Body of pancreas (tissue), 4 donors: ENCODE results near the gene CEP20.
"Not testable (repeated sequence)": the region's sequence is repeated elsewhere in the genome, so short reads cannot be mapped to it uniquely, and the experiment has no call there.

Source experiments
- CTCF ChIP-seq, 7 experiments: fragments of 450-650 bp in 4 of 7; fragments of 200-600 bp in 3 of 7; sonication (generic) in 3 of 7; IDR thresholded peaks; one replicate each; pipeline ENCODE4 v1.5.1; 2016 to 2019; ENCODE audit warnings: antibody characterized with exemption in 7 of 7
- POLR2A ChIP-seq, 3 donors: fragments of 450-650 bp; IDR thresholded peaks; one replicate each; pipeline ENCODE4 v1.6.1; 2016; ENCODE audit warnings: antibody characterized with exemption in 3 of 3, mild to moderate bottlenecking in 2 of 3

GRCh38 chr16:15839204-15839603, 49.2 kb downstream of the CEP20 start:
- not testable (repeated sequence) for TF ChIP-seq POLR2A, CTCF (IDR thresholded peaks at IDR 0.05)
